ENCODE results near the gene GPR26.

The GPR26 gene

DNA sequence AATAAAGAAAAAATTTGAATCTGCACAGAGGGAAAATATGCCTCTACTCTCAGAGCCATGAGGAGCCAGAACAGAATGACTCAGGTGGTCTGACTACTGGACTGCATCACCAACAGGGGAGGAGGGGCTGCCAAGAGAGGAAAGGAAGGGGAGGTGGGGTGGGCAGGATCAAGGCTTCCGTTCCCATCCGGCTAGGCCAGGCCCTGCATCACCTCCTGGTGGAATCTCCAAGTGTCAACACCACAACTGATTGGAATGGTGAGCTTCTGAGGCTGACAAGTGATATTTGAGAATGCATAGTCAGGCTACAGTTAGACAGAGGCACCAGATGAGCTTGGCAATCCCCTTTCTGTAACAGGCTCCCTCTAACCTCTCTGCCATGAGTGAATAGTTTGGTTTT lies 10.4 kb upstream of the GPR26 start:
- H3K4me3 ChIP-seq (ENCODE audit: low read depth, low read length): no peak overlapping the region
- TF ChIP-seq, protein P1, sequence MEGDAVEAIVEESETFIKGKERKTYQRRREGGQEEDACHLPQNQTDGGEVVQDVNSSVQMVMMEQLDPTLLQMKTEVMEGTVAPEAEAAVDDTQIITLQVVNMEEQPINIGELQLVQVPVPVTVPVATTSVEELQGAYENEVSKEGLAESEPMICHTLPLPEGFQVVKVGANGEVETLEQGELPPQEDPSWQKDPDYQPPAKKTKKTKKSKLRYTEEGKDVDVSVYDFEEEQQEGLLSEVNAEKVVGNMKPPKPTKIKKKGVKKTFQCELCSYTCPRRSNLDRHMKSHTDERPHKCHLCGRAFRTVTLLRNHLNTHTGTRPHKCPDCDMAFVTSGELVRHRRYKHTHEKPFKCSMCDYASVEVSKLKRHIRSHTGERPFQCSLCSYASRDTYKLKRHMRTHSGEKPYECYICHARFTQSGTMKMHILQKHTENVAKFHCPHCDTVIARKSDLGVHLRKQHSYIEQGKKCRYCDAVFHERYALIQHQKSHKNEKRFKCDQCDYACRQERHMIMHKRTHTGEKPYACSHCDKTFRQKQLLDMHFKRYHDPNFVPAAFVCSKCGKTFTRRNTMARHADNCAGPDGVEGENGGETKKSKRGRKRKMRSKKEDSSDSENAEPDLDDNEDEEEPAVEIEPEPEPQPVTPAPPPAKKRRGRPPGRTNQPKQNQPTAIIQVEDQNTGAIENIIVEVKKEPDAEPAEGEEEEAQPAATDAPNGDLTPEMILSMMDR (IDR thresholded peaks at IDR 0.05; ENCODE audit: low read depth, low read length, missing control alignments): no peak
- no peak for DNase-seq (ENCODE audit: low read depth)
- in situ Hi-C loops (cut with HindIII; ENCODE audit: low sequenced_read_pairs): no loop called here

DNA sequence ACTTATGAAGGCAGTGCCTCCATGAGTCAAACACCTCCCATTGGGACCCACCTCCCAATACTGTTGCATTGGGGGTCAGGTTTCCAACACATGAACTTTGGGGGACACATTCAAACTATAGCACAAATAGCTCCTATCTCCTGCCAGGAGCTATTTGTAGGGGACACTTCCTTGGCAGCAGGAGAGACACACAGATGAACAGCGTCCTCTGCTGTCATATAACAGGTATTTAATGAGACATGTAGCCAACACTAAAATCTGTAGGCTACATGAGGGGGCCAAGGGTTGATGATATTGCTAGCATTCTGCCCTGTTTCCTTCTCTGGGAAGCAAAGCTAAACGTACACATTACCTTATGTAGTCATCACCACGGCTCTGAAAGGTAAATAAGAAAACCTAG lies 2.6 kb upstream of the GPR26 start:
- TF ChIP-seq, protein P1 (IDR thresholded peaks at IDR 0.05; ENCODE audit: low read depth, low read length, missing control alignments): no peak
- in situ Hi-C loops (cut with HindIII; ENCODE audit: low sequenced_read_pairs): no loop called here
- no peak overlapping the region for H3K4me3 ChIP-seq (ENCODE audit: low read depth, low read length)
- no peak for DNase-seq (ENCODE audit: low read depth)

DNA sequence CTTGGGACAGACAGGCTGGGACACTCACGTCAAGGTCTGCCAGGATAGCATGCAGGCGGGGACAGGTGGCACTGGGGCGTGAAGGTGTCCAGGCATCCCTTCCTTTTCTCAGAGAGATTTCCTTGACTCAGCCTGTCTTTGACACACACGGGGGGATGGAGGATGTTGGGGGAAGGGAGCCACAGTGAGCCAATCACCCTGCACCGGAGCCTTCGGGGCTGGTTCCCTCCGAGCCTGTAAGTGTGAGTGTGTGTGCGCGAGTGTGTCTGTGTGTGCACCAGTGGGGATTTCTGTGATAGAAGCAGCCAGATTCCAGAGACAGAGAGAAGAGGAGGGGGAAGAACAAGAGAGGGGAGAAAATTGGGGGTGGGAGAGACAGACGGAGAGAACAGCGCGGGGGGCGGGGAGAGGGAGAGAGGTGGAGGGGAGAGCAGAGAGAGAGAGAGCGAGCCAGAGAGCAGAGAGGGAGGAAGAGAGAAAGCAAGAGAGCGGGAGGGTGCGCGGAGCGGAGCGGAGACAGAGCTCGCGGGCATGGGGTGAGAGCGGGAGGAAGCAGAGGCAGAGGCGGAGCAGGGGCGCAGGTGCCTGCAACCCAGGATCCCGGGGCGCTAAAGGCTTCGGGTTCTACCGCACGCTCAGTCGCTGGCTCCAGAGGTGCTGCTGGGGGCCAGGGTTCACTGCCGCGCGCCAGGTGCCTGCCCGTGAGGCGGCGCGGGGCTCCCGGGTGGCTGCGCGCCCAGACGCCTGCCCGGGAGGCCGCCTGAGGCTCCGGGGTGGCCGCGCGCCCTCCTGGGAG lies 466 bp upstream of the GPR26 start:
- no peak overlapping the region for H3K4me3 ChIP-seq (ENCODE audit: low read depth, low read length)
- TF ChIP-seq, protein P1 (IDR thresholded peaks at IDR 0.05; ENCODE audit: low read depth, low read length, missing control alignments): no peak
- in situ Hi-C loops (cut with HindIII; ENCODE audit: low sequenced_read_pairs): no loop called here
- no peak for DNase-seq (ENCODE audit: low read depth)

DNA sequence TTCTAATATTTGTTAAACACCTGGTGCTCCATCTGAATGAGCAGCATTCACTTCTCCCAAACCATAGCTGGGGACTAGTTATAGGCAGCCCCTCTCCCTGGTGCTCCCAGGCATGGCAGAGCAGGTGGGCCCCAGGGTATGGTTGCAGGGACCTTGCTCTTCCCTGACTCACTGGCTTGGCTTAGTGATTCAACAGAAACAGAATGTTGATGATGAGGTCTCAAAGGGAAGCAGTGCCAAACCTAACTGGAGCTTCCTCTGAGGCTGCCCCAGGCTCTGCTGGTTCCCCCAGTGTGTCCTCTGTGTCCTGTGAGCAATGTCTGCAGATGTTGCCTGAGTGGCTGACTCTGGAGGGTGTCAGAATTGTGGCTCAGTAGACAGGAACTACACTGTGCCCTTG lies 3.7 kb downstream of the GPR26 start:
- no peak overlapping the region for H3K4me3 ChIP-seq (ENCODE audit: low read depth, low read length)
- in situ Hi-C loops (cut with HindIII; ENCODE audit: low sequenced_read_pairs): no loop called here
- TF ChIP-seq, protein P1 (IDR thresholded peaks at IDR 0.05; ENCODE audit: low read depth, low read length, missing control alignments): no peak
- no peak for DNase-seq (ENCODE audit: low read depth)

DNA sequence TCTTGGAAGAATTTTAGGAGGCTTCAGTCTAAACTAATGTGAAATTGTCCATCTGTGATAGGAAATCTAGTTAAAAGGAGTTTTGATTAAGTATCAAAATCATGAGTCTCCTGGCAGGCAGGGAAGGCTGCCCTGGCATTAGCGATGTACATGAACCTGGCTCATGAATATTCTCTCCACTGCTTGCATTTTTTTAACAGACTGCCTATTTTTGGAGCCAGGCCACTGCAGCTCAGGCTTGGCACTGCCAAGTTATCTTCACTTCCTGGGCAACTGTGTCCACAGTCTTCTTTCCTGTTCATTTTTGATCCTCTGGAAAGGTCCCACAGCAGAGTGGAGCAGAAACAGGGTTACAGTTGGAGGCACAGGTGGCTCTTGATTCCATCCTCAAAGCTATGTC lies 7.0 kb downstream of the GPR26 start:
- H3K4me3 ChIP-seq (ENCODE audit: low read depth, low read length): no peak overlapping the region
- TF ChIP-seq, protein P1 (IDR thresholded peaks at IDR 0.05; ENCODE audit: low read depth, low read length, missing control alignments): no peak
- no peak for DNase-seq (ENCODE audit: low read depth)
- in situ Hi-C loops (cut with HindIII; ENCODE audit: low sequenced_read_pairs): no loop called here

DNA sequence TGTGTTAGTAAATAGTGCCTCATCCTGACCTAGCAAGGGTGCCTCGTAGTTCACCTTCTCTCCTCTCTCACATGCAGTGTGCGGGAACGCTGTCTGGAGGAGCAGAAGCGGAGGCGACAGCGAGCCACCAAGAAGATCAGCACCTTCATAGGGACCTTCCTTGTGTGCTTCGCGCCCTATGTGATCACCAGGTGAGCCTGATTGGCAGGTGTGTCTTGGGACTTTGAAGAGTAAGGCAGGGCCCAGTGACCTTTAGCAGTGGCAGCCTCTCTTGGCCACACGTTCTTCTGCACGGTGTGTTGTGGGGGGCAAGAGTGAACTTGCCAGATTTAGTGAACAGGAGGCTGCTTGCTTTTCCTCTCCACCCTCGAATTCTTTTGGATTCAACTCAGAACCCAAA lies 8.6 kb downstream of the GPR26 start:
- in situ Hi-C loops (cut with HindIII; ENCODE audit: low sequenced_read_pairs): no loop called here
- TF ChIP-seq, protein P1 (IDR thresholded peaks at IDR 0.05; ENCODE audit: low read depth, low read length, missing control alignments): no peak
- no peak for DNase-seq (ENCODE audit: low read depth)
- H3K4me3 ChIP-seq (ENCODE audit: low read depth, low read length): no peak overlapping the region
